Jurkat, Clone E6-1 (cell line): ENCODE data around the gene FIBP.
"Not testable (repeated sequence)": the region's sequence is repeated elsewhere in the genome, so short reads cannot be mapped to it uniquely, and the experiment has no call there.

Experiments used
- DNase-seq: peaks from one replicate; pipeline ENCODE4 v3.0.0-alpha.2; 2011; ENCODE audit warnings: low read depth, low spot score
- H3K4me3 ChIP-seq: 2 replicates; pipeline ENCODE4 v1.5.1; 2011; ENCODE audit warnings: mild to moderate bottlenecking, low read length, control low read depth, moderate library complexity

The FIBP gene

GRCh38 chr11:65853246-65853979 lies 34.9 kb downstream of the FIBP start:
- H3K4me3 ChIP-seq: no peak overlapping the region
- DNase-seq: no peak

DNA sequence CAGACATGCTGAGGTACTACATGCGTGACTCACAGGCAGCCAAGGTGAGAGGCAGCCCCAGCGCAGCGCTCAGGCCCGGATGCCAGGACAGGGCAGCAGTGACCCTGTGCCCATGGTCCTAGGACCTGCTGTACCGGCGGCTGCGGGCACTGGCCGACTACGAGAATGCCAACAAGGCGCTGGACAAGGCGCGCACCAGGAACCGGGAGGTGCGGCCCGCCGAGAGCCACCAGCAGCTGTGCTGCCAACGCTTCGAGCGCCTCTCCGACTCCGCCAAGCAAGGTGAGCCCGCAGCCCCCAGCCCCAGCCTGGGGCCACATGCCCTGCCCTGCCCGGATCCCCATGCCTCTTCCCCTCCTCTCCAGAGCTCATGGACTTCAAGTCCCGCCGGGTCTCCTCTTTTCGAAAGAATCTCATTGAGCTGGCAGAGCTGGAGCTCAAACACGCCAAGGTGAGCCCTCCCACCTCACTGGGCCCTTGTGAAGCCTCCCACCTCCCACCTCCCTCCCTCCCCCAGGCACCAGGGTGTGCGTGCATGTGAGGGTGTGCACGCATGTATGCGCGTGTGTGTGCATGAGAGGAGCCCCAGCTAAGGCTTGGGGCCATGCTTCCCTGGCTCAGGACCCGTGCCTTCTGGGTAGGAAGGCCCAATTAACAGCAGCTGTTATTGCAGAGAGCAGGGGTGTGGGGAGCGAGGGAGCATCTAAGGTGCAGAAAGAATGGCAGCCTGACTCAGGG lies 35.6 kb downstream of the FIBP start:
- no peak for DNase-seq
- no peak overlapping the region for H3K4me3 ChIP-seq

- DNase-seq: no peak
- no peak overlapping the region for H3K4me3 ChIP-seq
These were observed 36.3 kb downstream of the FIBP start for GRCh38 chr11:65851811-65852507.

- no peak for DNase-seq
- H3K4me3 ChIP-seq: no peak overlapping the region
These were observed 37.1 kb downstream of the FIBP start for GRCh38 chr11:65851083-65851579.

GRCh38 chr11:65850217-65851082 lies 37.8 kb downstream of the FIBP start:
- no peak for DNase-seq
- no peak overlapping the region for H3K4me3 ChIP-seq

GRCh38 chr11:65849771-65850216 lies 38.5 kb downstream of the FIBP start:
- no peak for DNase-seq
- H3K4me3 ChIP-seq: no peak overlapping the region

- no peak overlapping the region for H3K4me3 ChIP-seq
- DNase-seq: no peak
These were observed 38.9 kb downstream of the FIBP start for GRCh38 chr11:65849366-65849765.

DNA sequence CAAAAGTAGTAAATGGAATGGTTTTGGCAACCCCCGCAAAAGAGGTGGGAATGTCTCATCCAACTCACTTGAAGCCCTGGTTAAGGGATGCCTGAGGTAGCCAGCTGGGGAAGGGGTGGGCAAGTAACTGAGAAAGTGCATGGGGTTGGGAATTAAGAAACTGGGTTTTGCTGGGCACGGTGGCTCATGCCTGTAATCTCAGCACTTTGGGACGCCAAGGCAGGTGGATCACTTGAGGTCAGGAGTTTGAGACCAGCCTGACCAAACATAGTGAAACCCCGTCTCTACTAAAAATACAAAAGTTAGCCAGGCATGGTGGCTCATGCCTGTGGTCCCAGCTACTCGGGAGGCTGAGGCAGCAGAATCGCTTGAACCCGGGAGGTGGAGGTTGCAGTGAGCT lies 39.6 kb downstream of the FIBP start:
- DNase-seq, H3K4me3 ChIP-seq: not testable (repeated sequence)

GRCh38 chr11:65847746-65848145 lies 40.5 kb downstream of the FIBP start:
- no peak for DNase-seq
- H3K4me3 ChIP-seq: no peak overlapping the region

GRCh38 chr11:65844231-65844872 lies 43.9 kb downstream of the FIBP start:
- H3K4me3 ChIP-seq: no peak overlapping the region
- DNase-seq: no peak

GRCh38 chr11:65843811-65844210 lies 44.5 kb downstream of the FIBP start:
- H3K4me3 ChIP-seq: no peak overlapping the region
- no peak for DNase-seq

- no peak for DNase-seq
- no peak overlapping the region for H3K4me3 ChIP-seq
These were observed 46.1 kb downstream of the FIBP start for GRCh38 chr11:65842144-65842543.

GRCh38 chr11:65834202-65834601 lies 54.1 kb downstream of the FIBP start:
- no peak for DNase-seq
- peak overlapping the region; percentile 60 for H3K4me3 ChIP-seq
